ENCODE results near the gene GLG1.

DNA sequence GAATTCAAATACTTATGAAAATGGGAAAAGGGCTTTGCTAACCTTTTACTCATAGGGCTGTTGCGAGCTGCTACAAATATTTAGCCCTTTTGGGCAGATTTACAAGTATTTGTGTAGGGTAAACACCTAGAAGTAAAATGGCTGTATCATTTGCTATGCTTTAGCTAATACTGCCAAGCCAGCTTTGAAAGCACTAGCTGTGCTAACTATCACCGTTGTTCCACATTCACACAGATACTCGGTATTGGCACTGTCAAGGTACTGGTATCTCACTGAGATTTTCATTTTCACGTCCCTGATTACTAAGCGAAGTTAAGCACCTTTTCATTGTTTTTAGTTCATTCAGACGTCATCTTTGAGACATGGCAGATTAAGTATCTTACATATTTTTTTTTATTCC lies 84.8 kb downstream of the GLG1 start:
- TF ChIP-seq POLR2A (IDR thresholded peaks at IDR 0.05): no peak
- TF ChIP-seq, protein P1, sequence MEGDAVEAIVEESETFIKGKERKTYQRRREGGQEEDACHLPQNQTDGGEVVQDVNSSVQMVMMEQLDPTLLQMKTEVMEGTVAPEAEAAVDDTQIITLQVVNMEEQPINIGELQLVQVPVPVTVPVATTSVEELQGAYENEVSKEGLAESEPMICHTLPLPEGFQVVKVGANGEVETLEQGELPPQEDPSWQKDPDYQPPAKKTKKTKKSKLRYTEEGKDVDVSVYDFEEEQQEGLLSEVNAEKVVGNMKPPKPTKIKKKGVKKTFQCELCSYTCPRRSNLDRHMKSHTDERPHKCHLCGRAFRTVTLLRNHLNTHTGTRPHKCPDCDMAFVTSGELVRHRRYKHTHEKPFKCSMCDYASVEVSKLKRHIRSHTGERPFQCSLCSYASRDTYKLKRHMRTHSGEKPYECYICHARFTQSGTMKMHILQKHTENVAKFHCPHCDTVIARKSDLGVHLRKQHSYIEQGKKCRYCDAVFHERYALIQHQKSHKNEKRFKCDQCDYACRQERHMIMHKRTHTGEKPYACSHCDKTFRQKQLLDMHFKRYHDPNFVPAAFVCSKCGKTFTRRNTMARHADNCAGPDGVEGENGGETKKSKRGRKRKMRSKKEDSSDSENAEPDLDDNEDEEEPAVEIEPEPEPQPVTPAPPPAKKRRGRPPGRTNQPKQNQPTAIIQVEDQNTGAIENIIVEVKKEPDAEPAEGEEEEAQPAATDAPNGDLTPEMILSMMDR (IDR thresholded peaks at IDR 0.05): no peak

Measured in right lobe of liver (tissue), 4 donors.